ENCODE measurements around the gene TSPAN15.

TSPAN15 gene

DNA sequence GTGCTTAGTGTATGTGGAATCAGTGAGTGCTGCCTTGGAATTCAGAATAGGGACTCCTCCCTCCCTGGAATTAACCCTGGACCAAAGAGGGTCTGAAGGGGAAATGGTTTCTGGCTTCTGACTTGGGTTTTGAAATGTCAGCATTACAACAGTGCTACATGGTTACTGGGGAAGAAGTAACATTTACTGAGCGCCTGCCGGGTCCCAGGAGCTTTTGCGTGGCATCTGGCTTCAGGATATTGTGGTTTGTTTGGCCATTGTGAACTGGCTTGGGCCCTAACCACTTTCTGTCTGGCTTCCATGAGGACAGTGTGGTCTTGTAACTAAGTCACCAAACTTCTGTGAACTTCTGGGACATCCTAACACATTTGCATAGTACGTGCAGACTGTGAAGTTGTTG is 21.3 kb downstream of the TSPAN15 start:
- Histone ChIP-seq H3K36me3 (ENCODE audit: control insufficient read depth, insufficient read depth, low read length) (no peaks in the 10 kb centered on the region), H3K9ac (ENCODE audit: low read depth, low read length) (no peak overlapping the region), H3K4me1 (ENCODE audit: control insufficient read depth, insufficient read depth, low read length) (peaks cover 3% of the 10 kb centered on the region), H3K27me3 (ENCODE audit: control insufficient read depth, insufficient read depth, low read length) (no peaks in the 10 kb centered on the region), H3K9me3 (ENCODE audit: control insufficient read depth, insufficient read depth, low read length) (no peaks in the 10 kb centered on the region), H3K4me3 (ENCODE audit: low read depth, low read length) (no peak overlapping the region)

- H3K36me3 ChIP-seq (ENCODE audit: control insufficient read depth, insufficient read depth, low read length), result no peaks in the 10 kb centered on the region
- no peak overlapping the region for H3K9ac ChIP-seq (ENCODE audit: low read depth, low read length)
- no peaks in the 10 kb centered on the region for H3K27me3 ChIP-seq (ENCODE audit: control insufficient read depth, insufficient read depth, low read length)
- no peaks in the 10 kb centered on the region for H3K9me3 ChIP-seq (ENCODE audit: control insufficient read depth, insufficient read depth, low read length)
- H3K4me3 ChIP-seq (ENCODE audit: low read depth, low read length), result no peak overlapping the region
- H3K4me1 ChIP-seq (ENCODE audit: control insufficient read depth, insufficient read depth, low read length), result peaks cover 3% of the 10 kb centered on the region
Measured at GRCh38 chr10:69473304-69473990, 22.2 kb downstream of the TSPAN15 start.

- no peaks in the 10 kb centered on the region for H3K9me3 ChIP-seq (ENCODE audit: control insufficient read depth, insufficient read depth, low read length)
- H3K9ac ChIP-seq (ENCODE audit: low read depth, low read length), result no peak overlapping the region
- H3K27me3 ChIP-seq (ENCODE audit: control insufficient read depth, insufficient read depth, low read length), result no peaks in the 10 kb centered on the region
- H3K36me3 ChIP-seq (ENCODE audit: control insufficient read depth, insufficient read depth, low read length), result no peaks in the 10 kb centered on the region
- H3K4me3 ChIP-seq (ENCODE audit: low read depth, low read length), result no peak overlapping the region
- H3K4me1 ChIP-seq (ENCODE audit: control insufficient read depth, insufficient read depth, low read length), result no peaks in the 10 kb centered on the region
Measured at GRCh38 chr10:69474742-69475432, 23.6 kb downstream of the TSPAN15 start.

DNA sequence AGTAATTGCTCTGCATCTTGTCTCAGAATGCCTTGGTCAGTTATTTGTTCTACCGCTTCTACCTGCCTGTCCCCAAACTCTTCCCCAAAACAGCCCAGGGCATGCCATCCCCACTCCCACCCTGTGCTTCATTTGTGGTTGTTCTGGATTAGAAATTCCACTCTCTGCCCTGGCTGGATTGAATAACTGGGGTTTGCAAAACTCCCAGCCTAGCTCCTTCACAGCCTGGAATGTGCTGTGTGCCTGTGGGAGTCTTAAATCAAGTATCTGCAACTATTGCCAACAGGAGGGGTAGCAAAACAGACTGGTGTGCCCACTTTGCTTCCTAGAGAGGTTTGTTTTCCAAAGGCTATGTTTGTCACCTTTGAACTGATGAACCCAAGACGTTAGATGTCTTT is 24.2 kb downstream of the TSPAN15 start:
- H3K4me1 ChIP-seq (ENCODE audit: control insufficient read depth, insufficient read depth, low read length), result no peaks in the 10 kb centered on the region
- H3K36me3 ChIP-seq (ENCODE audit: control insufficient read depth, insufficient read depth, low read length), result no peaks in the 10 kb centered on the region
- H3K9me3 ChIP-seq (ENCODE audit: control insufficient read depth, insufficient read depth, low read length), result no peaks in the 10 kb centered on the region
- H3K4me3 ChIP-seq (ENCODE audit: low read depth, low read length), result no peak overlapping the region
- H3K9ac ChIP-seq (ENCODE audit: low read depth, low read length), result no peak overlapping the region
- H3K27me3 ChIP-seq (ENCODE audit: control insufficient read depth, insufficient read depth, low read length), result no peaks in the 10 kb centered on the region

GRCh38 chr10:69477968-69478597 is 26.8 kb downstream of the TSPAN15 start:
- Histone ChIP-seq H3K36me3 (ENCODE audit: control insufficient read depth, insufficient read depth, low read length) (no peaks in the 10 kb centered on the region), H3K27me3 (ENCODE audit: control insufficient read depth, insufficient read depth, low read length) (no peaks in the 10 kb centered on the region), H3K4me1 (ENCODE audit: control insufficient read depth, insufficient read depth, low read length) (no peaks in the 10 kb centered on the region), H3K9me3 (ENCODE audit: control insufficient read depth, insufficient read depth, low read length) (no peaks in the 10 kb centered on the region), H3K9ac (ENCODE audit: low read depth, low read length) (no peak overlapping the region), H3K4me3 (ENCODE audit: low read depth, low read length) (no peak overlapping the region)

DNA sequence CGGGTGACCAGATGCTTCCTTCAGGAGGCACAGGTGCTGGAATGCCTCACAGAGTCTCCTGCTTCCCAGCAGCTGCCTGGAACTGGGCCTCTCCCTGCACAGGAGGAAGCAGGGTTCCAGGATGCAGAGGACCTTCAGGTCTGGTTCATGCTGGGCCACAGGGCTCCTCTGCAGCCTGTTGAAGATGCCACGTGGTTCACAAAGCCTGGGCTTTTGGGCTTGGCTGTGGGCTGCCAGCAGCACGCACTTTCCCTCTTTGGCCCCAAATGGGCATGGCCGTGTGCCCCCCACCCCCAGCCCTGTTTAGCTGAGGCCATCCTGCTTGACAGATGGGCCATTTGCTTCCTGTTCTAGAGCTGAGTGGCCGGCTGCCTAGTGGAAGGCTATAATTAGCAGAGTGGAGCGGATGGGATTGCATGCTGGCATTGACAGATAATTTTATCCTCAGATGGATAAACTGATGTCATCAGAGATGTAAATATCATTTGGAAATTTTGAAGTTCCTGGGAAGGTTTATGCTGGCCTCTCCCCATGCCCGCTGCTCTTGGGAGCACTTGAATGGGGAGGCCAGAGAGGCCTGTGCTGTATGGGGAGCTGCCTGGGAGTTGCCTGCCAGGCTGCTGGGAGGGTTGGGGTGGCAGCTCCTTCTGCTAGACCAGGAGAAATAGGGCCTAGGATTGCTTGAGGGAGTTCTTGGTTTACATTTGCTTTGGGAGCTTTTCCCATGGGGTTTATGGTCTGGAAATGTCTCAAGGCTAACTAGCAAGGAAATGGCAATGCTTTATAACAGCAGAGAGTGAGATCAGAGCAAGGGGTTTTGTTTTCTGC is 28.2 kb downstream of the TSPAN15 start:
- no peak overlapping the region for H3K9ac ChIP-seq (ENCODE audit: low read depth, low read length)
- H3K9me3 ChIP-seq (ENCODE audit: control insufficient read depth, insufficient read depth, low read length), result no peaks in the 10 kb centered on the region
- H3K4me1 ChIP-seq (ENCODE audit: control insufficient read depth, insufficient read depth, low read length), result no peaks in the 10 kb centered on the region
- H3K4me3 ChIP-seq (ENCODE audit: low read depth, low read length), result no peak overlapping the region
- no peaks in the 10 kb centered on the region for H3K27me3 ChIP-seq (ENCODE audit: control insufficient read depth, insufficient read depth, low read length)
- H3K36me3 ChIP-seq (ENCODE audit: control insufficient read depth, insufficient read depth, low read length), result no peaks in the 10 kb centered on the region

GRCh38 chr10:69480068-69480412 is 28.8 kb downstream of the TSPAN15 start:
- Histone ChIP-seq H3K4me1 (ENCODE audit: control insufficient read depth, insufficient read depth, low read length) (no peaks in the 10 kb centered on the region), H3K9ac (ENCODE audit: low read depth, low read length) (no peak overlapping the region), H3K4me3 (ENCODE audit: low read depth, low read length) (no peak overlapping the region), H3K27me3 (ENCODE audit: control insufficient read depth, insufficient read depth, low read length) (no peaks in the 10 kb centered on the region), H3K36me3 (ENCODE audit: control insufficient read depth, insufficient read depth, low read length) (no peaks in the 10 kb centered on the region), H3K9me3 (ENCODE audit: control insufficient read depth, insufficient read depth, low read length) (no peaks in the 10 kb centered on the region)

DNA sequence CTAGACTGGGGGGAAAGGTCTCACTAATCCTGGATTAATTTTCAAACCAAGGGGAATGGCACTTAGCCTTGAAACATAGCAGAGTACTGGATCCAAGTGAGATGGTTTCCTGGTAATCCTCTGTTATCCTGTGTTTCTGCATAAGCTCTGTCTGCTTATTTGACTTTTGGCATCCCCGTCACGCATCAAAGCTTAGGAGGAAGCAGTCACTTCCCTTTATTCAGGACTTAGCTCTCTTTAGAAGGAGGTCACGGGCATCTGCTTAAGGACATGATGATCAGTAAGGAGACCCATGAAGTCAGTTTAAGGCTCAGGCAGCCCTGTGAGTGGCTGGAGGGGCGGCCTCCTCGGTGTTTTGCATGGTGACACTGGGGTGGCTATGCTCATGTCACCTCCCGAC is 30.0 kb downstream of the TSPAN15 start:
- no peak overlapping the region for H3K4me3 ChIP-seq (ENCODE audit: low read depth, low read length)
- no peaks in the 10 kb centered on the region for H3K36me3 ChIP-seq (ENCODE audit: control insufficient read depth, insufficient read depth, low read length)
- H3K4me1 ChIP-seq (ENCODE audit: control insufficient read depth, insufficient read depth, low read length), result no peaks in the 10 kb centered on the region
- H3K9ac ChIP-seq (ENCODE audit: low read depth, low read length), result no peak overlapping the region
- no peaks in the 10 kb centered on the region for H3K27me3 ChIP-seq (ENCODE audit: control insufficient read depth, insufficient read depth, low read length)
- no peaks in the 10 kb centered on the region for H3K9me3 ChIP-seq (ENCODE audit: control insufficient read depth, insufficient read depth, low read length)

DNA sequence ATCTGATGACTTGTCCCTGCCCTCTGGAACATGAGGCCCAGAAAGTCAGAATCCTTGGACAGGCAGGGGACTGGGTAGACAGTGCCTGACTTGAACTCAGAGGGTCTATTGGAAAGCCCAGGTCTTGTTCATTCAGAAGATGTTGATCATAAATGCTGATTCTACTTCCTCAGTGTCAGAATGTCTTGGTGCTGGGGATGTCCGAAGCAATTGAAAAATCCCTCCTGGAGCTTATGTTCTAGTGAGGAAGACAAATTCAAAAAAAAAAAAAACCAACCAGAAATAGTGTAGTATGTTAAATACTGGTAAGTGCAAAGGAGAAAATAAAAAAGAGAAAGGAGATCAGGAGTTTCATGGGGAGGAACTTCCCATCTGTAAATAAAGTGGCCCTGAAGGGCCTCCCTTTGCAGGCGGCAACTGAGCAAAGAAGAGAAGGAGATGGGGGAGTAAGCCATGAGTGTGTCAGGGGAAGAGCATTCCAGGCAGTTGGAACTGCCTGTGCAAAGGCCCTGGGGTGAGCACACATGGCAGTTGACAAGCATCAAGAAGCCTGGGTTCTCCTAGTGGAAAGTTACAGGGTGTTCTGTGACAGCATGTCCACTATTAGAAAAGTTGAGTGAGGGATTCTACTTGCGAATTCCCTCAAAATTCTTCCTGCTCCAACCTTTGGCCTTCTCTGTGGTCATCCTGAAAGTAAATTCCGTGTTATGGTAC is 30.7 kb downstream of the TSPAN15 start:
- Histone ChIP-seq H3K9me3 (ENCODE audit: control insufficient read depth, insufficient read depth, low read length) (no peaks in the 10 kb centered on the region), H3K9ac (ENCODE audit: low read depth, low read length) (no peak overlapping the region), H3K4me1 (ENCODE audit: control insufficient read depth, insufficient read depth, low read length) (no peaks in the 10 kb centered on the region), H3K4me3 (ENCODE audit: low read depth, low read length) (no peak overlapping the region), H3K27me3 (ENCODE audit: control insufficient read depth, insufficient read depth, low read length) (no peaks in the 10 kb centered on the region), H3K36me3 (ENCODE audit: control insufficient read depth, insufficient read depth, low read length) (no peaks in the 10 kb centered on the region)

- Histone ChIP-seq H3K9me3 (ENCODE audit: control insufficient read depth, insufficient read depth, low read length) (no peaks in the 10 kb centered on the region), H3K27me3 (ENCODE audit: control insufficient read depth, insufficient read depth, low read length) (no peaks in the 10 kb centered on the region), H3K4me3 (ENCODE audit: low read depth, low read length) (no peak overlapping the region), H3K9ac (ENCODE audit: low read depth, low read length) (no peak overlapping the region), H3K4me1 (ENCODE audit: control insufficient read depth, insufficient read depth, low read length) (no peaks in the 10 kb centered on the region), H3K36me3 (ENCODE audit: control insufficient read depth, insufficient read depth, low read length) (no peaks in the 10 kb centered on the region)
Measured at GRCh38 chr10:69483963-69484362, 32.7 kb downstream of the TSPAN15 start.

GRCh38 chr10:69484736-69485135 is 33.5 kb downstream of the TSPAN15 start:
- no peaks in the 10 kb centered on the region for H3K9me3 ChIP-seq (ENCODE audit: control insufficient read depth, insufficient read depth, low read length)
- H3K36me3 ChIP-seq (ENCODE audit: control insufficient read depth, insufficient read depth, low read length), result no peaks in the 10 kb centered on the region
- H3K9ac ChIP-seq (ENCODE audit: low read depth, low read length), result no peak overlapping the region
- H3K4me3 ChIP-seq (ENCODE audit: low read depth, low read length), result no peak overlapping the region
- H3K4me1 ChIP-seq (ENCODE audit: control insufficient read depth, insufficient read depth, low read length), result no peaks in the 10 kb centered on the region
- no peaks in the 10 kb centered on the region for H3K27me3 ChIP-seq (ENCODE audit: control insufficient read depth, insufficient read depth, low read length)

Measured in iPS-15b (cell line).